Stimulated activated CD4-positive, alpha-beta T cell treated with anti-CD3 and anti-CD28 coated beads, Interleukin-15, amount 100 ng/mL, for 1 hour (primary cell): ENCODE results near the gene UBL3.

ENCODE experiments used
- DNase-seq, 2 donors: peaks; one replicate each; pipeline ENCODE4 v3.0.0-alpha.2; 2020; ENCODE audit warnings: low read depth in 1 of 2, low spot score in 1 of 2

The UBL3 gene

GRCh38 chr13:29810898-29811297 is 39.5 kb downstream of the UBL3 start:
- no peak for DNase-seq

- DNase-seq, result no peak
Measured at GRCh38 chr13:29810145-29810742, 40.2 kb downstream of the UBL3 start.

GRCh38 chr13:29808264-29808663 is 42.2 kb downstream of the UBL3 start:
- no peak for DNase-seq

- DNase-seq, result no peak
Measured at GRCh38 chr13:29805994-29806979, 44.1 kb downstream of the UBL3 start.

- DNase-seq, result no peak
Measured at GRCh38 chr13:29803221-29803620, 47.2 kb downstream of the UBL3 start.

GRCh38 chr13:29802621-29803020 is 47.8 kb downstream of the UBL3 start:
- DNase-seq, result no peak

GRCh38 chr13:29801737-29802305 is 48.6 kb downstream of the UBL3 start:
- DNase-seq, result no peak

GRCh38 chr13:29801102-29801501 is 49.3 kb downstream of the UBL3 start:
- DNase-seq, result no peak

- no peak for DNase-seq
Measured at GRCh38 chr13:29800687-29801086, 49.7 kb downstream of the UBL3 start.

- DNase-seq, result no peak
Measured at GRCh38 chr13:29799041-29799440, 51.4 kb downstream of the UBL3 start.

GRCh38 chr13:29791997-29792780 is 58.2 kb downstream of the UBL3 start:
- no peak for DNase-seq

- no peak for DNase-seq
Measured at GRCh38 chr13:29791508-29791907, 58.9 kb downstream of the UBL3 start.

GRCh38 chr13:29786698-29787097 is 63.7 kb downstream of the UBL3 start:
- no peak for DNase-seq

GRCh38 chr13:29785978-29786377 is 64.4 kb downstream of the UBL3 start:
- DNase-seq, result no peak

- no peak for DNase-seq
Measured at GRCh38 chr13:29782798-29783197, 67.6 kb downstream of the UBL3 start.

- DNase-seq, result no peak
Measured at GRCh38 chr13:29774830-29775229, 75.6 kb downstream of the UBL3 start.

GRCh38 chr13:29771247-29771646 is 79.2 kb downstream of the UBL3 start:
- DNase-seq, result no peak

- DNase-seq, result no peak
Measured at GRCh38 chr13:29767006-29767405, 83.4 kb downstream of the UBL3 start.

GRCh38 chr13:29763436-29764180 is 86.8 kb downstream of the UBL3 start:
- no peak for DNase-seq

GRCh38 chr13:29761815-29762214 is 88.6 kb downstream of the UBL3 start:
- DNase-seq, result no peak

- no peak for DNase-seq
Measured at GRCh38 chr13:29761160-29761559, 89.3 kb downstream of the UBL3 start.
